ENCODE data around the gene TMEM8B.

DNA sequence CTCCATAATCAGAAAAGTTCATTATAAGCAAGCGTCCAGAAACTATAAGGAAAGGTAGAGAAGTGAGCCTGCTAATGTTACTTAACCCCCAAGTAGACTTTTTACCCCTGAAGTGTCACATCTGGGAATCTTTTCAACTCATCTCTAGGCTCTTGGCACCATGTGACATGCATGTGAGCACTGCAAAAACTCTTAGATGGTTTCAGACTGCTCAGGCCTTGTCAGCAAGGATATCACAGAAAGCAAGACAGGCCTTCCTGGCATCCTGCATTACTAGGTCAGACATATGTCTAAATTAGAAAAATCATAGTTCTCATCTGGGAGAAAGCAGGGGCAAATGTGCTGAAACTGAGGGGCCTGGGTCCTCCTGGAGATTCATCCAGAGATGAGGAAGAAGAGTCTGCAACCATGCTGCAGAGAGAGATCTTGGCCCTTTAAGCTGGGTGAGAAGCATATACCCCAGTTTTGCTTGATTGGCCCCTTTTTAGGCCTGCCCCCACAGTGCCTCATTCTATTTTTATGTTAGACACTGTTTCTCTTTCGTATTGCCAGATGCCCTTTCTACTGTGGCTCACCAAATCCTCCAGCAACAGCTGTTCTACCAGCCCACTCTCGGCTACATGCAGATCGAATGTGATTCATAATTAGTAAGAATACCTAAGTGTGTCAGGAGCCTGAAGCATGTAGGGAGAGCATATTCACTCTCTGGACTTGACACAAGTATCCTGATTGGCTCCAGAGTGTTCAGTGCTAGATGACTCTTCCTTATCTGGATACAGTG, 19.0 kb downstream of the TMEM8B start:
- TF ChIP-seq, protein P1, sequence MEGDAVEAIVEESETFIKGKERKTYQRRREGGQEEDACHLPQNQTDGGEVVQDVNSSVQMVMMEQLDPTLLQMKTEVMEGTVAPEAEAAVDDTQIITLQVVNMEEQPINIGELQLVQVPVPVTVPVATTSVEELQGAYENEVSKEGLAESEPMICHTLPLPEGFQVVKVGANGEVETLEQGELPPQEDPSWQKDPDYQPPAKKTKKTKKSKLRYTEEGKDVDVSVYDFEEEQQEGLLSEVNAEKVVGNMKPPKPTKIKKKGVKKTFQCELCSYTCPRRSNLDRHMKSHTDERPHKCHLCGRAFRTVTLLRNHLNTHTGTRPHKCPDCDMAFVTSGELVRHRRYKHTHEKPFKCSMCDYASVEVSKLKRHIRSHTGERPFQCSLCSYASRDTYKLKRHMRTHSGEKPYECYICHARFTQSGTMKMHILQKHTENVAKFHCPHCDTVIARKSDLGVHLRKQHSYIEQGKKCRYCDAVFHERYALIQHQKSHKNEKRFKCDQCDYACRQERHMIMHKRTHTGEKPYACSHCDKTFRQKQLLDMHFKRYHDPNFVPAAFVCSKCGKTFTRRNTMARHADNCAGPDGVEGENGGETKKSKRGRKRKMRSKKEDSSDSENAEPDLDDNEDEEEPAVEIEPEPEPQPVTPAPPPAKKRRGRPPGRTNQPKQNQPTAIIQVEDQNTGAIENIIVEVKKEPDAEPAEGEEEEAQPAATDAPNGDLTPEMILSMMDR (IDR thresholded peaks at IDR 0.05) = no peak
- TF ChIP-seq POLR2A (IDR thresholded peaks at IDR 0.05) (no peak), POLR2AphosphoS5 (IDR thresholded peaks at IDR 0.05) (peak; percentile 68), EP300 (IDR thresholded peaks at IDR 0.05) (no peak)

Data from gastroesophageal sphincter (tissue), 3 donors.